GM19239 (cell line): Measurements from ENCODE around the gene TNFRSF18.

Experiments
- DNase-seq: peaks from one replicate; pipeline ENCODE4 v3.0.0; 2011; ENCODE audit warnings: low spot score; ENCODE audit not compliant: insufficient read length
- FAIRE-seq: peaks from 2 replicates; lab custom pipeline; 2011; peaks lifted over from hg19 to GRCh38; lab: Jason Lieb, UNC

The TNFRSF18 gene

DNA sequence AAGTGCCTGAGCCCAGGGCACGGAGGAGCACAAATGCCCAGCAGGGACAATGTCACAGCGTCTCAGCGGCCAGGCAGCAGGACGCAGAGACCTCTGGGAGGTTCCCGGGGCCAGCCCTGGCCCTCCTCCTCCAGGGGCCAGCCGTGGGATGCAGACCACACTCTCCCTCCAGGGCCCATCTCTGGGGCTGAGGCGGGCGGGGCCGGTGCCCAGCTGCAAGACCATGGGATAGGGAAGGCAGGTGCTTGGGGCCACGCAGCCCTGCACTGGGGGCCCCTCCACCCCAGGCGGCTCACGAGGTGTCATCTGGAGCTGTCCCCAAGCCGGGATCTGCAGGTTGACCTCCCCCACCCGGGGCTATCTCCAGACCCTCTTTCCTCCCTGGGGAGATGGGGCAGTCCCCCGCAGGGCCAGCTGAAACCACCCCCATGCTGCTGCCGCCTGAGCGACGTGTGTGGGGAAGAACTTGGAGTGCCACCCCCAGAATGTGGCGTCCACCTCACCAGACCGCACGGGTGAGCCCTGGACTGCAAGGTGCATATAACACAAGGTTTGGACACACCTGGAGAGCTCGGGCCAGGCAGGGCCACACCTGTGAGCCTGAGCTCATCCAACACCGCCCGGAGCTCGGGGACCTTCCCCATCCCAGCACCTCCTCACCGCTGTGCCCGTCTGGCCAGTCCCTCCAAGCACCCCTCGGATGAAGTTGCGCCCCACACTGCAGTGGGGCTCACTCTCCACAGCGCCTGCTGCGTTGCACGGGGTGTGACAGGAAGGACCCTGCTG, 36.8 kb downstream of the TNFRSF18 start:
- FAIRE-seq (no peak), DNase-seq (no peak)

DNA sequence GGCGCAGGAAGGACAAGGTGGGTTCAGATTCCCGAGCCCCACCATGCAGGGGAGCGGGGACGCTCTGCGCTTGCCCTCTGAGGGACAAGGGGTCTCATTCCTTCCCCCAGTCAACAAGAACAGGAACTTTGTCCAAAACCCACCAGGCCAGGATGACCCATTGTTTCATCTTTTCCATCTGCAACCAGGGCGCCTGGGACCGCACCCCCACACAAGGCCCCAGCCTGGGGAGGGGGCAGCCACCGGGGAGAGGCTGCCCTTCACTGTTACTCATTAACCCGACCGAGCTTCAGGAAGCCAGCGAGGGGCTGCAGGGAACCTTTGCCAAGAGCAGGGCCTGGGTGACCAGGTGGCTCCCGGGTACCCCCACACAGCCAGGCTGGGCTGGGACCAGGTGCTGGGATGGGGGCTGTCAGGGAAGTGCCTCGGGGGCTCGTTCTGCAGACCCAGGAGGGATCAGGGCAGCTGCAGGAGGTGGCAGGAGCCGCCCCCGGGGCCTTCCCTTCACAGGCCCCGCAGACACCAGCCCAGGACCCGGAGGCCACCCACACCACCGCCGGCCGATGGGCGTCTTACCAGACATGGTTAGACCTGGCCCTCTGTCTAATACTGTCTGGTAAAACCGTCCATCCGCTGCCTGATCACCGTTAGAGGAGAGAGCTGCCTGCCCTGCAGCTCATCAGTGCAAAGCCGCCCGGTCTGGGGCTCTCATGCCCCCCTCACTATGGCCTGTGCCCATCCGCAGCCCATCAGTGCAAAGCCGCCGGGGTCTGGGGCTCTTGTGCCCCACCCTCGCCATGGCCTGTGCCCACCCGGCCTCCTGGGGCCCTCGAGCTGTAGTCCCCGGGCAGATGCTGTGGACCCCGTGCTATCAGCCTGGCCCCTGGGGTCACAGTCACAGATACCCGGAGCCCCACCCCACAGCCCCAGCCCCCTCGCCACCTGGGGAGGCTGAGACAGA, 37.7 kb downstream of the TNFRSF18 start:
- DNase-seq (no peak), FAIRE-seq (no peak)

DNA sequence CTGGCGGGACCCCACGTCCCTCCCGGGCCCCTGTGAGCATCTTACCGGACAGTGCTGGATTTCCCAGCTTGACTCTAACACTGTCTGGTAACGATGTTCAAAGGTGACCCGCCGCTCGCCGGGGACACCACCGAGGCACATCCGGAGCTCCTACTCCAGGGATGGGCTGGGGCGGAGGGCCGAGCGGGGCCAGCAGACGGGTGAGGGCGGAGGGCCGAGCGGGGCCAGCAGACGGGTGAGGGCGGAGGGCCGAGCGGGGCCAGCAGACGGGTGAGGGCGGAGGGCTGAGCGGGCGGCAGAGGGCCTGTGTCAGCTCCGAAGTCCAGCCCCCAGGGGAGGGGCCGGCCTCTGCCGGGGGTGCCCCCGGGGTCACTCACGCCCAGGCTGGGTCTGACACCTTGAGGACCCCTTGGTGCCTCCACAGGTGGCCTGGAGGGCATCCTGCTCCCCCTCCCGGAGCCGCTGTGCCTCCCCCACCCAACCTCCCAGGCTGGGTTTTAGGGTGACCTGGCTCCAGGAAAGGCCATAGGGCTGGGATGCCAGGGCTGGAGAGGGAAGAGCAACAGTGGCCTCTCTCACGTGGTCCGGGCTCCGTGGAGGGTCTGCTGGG, 38.4 kb downstream of the TNFRSF18 start:
- no peak for FAIRE-seq

GRCh38 chr1:1167398-1167821, 39.0 kb downstream of the TNFRSF18 start:
- DNase-seq = no peak
- FAIRE-seq = no peak

More for the DNA sequence above, 38.4 kb downstream of the TNFRSF18 start:
- DNase-seq = no peak

DNA sequence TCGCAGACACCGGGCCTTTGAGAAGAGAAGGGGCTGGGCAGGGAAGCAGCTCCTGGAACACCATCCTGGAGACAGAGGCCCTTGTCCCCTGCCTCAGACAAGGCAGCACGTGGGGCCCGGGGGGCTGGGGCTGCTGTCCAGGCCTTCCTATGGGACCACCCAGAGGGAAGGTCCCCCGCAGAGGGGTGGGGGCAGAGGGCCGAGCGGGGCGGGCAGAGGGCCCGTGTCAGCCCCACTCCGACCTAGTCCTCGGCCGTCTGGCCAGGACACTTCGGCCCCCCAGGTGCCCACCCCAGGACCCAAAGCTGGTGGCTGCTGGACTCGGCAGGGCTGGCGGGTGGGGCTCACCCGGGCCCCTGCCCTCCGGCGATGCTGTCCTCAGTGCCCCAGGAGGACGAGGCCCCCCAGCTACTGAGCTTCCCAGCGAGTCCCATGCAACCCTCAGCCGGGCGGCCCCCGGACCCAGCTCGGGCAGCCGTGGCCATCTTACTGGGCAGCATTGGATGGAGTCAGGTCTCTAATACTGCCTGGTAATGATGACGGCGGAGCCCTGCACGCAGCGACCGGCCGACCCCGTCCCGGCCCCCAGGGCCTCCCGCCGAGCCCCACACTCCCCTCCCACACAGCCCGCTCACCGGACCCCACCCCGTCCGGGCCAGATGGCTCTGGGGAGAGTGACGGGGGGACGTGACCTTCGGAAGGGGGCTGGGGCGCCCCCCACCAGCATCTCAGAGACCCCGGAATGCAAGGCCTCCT, 39.6 kb downstream of the TNFRSF18 start:
- DNase-seq = no peak
- no peak for FAIRE-seq

- no peak for FAIRE-seq
These were observed 40.4 kb downstream of the TNFRSF18 start for GRCh38 chr1:1165900-1166421.

GRCh38 chr1:1165485-1165884, 40.9 kb downstream of the TNFRSF18 start:
- FAIRE-seq (no peak), DNase-seq (no peak)

More at GRCh38 chr1:1165900-1166421, 40.4 kb downstream of the TNFRSF18 start:
- DNase-seq = no peak

- no peak for FAIRE-seq
- no peak for DNase-seq
These were observed 41.5 kb downstream of the TNFRSF18 start for GRCh38 chr1:1164701-1165451.

DNA sequence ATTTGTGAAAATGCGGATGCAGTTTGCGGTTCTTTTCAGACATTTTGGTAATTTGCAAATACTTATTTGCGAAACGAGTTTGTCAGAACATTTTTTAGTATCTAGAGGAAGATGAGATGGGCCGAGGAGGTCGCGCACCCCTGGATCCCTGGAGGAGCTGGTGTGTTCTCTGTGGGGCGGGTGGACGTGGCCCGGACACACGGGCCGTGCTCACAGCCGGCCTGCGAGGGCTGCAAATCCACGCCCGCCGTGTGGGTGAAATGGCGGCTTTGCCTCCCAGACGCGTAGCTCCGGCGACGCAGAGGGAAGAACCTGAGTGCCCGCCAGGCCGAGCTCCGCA, 42.1 kb downstream of the TNFRSF18 start:
- FAIRE-seq = no peak

GRCh38 chr1:1163538-1164070, 42.8 kb downstream of the TNFRSF18 start:
- FAIRE-seq (no peak), DNase-seq (no peak)

More for the DNA sequence above, 42.1 kb downstream of the TNFRSF18 start:
- no peak for DNase-seq

DNA sequence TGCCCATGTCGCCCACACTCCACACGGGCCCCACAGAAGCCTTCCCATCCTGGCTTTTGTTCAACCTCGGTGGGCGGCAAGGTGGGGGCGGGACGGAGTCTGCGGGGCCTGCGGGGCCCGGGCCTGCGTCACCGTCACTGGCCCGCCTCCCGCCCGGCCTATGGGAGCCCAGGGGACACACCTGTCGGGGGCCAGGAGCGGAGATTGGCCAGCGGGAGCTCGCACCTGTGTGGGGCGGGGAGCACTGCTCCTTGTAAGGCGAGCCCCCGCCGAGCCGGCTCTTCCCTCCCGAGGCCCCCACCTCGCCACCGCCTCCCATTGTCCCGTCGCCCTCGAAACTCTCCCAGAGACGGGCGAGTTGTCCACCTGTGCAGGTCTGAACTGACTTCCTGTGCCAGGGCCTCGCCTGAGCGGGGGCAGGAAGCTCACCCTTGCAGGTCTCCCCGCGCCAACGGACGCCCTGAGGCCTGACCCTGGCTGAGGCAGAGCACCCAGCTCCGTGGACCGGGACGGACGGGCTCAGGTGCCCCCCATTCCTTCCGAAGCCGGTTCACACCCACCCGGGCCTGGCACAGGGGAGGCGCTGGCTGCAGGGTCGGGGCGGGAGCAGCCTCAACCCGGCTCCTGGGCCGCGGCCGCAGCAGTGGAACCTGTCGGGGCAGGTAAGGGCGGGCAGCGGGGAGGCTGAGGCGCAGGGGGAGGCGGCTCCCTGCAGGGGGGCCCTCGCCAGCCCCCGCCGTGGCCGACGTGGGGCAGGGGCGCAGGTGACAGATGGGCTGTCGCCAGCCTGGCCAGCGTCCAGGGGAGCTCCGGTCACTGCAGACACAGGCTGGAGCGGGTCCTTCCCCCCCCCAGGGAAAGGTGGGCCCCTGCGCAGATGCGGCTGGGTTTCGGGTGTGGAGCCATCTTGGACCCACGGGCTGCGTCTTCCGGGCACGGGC, 43.5 kb downstream of the TNFRSF18 start:
- DNase-seq (no peak), FAIRE-seq (no peak)

DNA sequence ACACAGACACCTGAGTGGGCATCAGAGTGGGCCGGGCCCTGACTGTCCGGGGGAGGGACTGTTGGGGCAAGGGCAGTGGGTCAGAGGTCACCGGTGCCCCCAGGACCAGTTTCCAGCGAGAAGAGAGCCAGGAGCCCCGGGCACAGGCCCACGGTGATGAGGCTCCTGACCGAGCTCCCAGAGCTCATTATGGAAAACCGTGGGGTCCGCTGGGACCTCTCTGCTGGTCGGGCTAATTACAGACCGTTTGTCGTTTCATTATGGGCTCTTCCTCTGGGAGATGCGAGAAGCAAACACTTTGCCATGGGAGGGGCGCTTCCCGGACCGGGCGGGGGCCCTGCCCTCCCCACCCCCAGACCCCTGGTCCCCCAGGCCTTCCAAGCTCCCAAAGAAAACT, 44.7 kb downstream of the TNFRSF18 start:
- FAIRE-seq (no peak), DNase-seq (no peak)

DNA sequence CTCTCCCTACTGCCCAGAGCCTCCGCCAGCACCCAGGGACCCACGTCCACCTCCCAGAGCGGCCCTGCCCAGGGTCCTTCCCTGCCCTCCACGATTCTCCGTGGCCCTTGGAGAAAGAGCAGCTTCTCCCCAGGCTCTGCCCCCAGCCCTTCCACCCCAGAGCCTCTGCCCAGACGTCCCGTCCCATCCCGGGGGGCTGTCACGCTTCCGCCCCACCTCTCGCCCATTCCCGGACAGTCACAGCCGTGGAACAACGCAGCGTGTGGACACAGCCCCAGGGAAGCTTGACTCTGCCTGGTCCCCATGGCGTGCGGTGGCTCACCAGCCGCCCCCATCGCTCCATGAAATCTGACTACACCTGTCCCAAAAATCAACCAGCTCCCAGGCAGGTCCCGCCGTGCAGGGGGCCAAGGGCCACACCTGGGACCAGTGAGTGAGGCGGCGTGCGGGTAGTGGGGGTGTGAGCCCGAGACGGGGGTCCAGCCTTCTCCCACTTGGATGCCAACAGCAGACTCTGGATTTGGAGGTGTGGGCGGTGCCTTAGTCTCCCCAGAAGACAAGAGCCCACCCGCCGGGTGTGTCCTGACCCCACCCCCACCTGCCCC, 45.2 kb downstream of the TNFRSF18 start:
- no peak for DNase-seq
- no peak for FAIRE-seq

DNA sequence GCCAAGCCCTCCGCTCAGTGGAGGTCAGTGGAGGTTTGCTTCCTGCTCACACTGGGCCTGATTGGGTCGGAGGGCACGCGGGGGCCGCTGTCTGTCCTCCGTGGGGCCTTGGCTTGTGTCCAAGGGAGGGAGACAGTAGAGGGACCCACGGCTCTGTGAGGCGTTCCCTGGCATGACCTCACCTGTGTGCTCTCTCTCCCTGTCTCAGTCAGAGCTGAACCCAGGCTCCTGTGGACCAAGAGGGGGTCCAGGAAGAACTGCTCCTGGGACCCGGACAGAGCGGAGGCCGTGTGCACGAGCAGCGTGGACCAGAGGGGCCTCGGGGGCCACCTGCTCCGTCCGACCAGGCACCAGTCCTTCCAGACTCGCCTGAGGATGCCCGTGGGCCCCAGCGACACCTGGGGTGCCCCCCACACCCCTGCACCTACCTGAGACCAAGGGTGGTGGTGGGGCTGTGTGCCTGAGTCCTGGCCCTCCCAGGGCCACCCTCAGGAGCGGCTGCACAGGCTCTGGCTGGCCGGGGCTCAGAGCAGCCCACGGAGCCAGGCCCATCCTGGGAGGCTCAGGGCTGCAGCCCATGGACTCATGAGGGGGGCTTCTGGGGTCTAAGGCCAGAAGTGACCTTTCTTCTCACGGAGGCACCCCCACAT, 46.0 kb downstream of the TNFRSF18 start:
- no peak for FAIRE-seq
- DNase-seq = no peak

GRCh38 chr1:1157914-1158710, 48.3 kb downstream of the TNFRSF18 start:
- DNase-seq = peak; percentile 91

DNA sequence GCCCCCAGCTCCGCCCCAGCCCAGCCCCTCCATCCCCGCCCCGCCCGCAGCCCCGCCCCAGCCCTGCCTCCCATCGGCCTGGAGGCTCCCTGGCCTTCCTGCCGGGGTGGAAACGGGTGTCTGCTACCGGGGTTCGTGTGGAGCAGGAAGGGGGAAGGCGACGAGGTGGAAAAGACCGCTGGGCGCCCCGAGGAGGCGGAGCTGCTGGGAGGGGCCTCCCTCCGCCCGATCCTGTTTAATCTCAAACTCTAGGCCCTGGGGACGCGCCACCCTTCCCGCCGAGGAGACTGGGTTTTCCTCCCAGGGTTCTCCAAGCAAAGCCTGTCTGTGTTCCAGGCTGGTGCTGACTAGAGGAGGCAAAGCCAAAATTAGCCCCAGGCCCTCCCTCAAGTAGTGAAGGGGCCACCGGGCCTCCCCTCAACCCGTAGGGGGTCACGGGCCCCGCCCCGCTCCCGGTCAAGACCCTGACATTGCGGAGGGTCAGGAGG, 48.9 kb downstream of the TNFRSF18 start:
- DNase-seq (peak; percentile 97), FAIRE-seq (peak; percentile 59)

More at GRCh38 chr1:1157914-1158710, 48.3 kb downstream of the TNFRSF18 start:
- FAIRE-seq = peak; percentile 21
